GM23338 (cell line): ENCODE results near the gene USP2.

Experiments used
- EZH2 ChIP-seq: fragments of 200-600 bp; sonication (generic); IDR thresholded peaks from one replicate; pipeline ENCODE4 v1.8.0; 2017; ENCODE audit warnings: antibody characterized with exemption, mild to moderate bottlenecking, low read depth; ENCODE audit not compliant: unreplicated experiment
- POLR2AphosphoS5 ChIP-seq: IDR thresholded peaks from 2 replicates; pipeline ENCODE4 v1.6.1; 2016; ENCODE audit warnings: antibody characterized with exemption, low read depth
- TF ChIP-seq, protein P1 (sequence below): IDR thresholded peaks from one replicate; pipeline ENCODE4 v1.6.1; 2018; ENCODE audit warnings: antibody characterized with exemption; ENCODE audit not compliant: unreplicated experiment

DNA sequence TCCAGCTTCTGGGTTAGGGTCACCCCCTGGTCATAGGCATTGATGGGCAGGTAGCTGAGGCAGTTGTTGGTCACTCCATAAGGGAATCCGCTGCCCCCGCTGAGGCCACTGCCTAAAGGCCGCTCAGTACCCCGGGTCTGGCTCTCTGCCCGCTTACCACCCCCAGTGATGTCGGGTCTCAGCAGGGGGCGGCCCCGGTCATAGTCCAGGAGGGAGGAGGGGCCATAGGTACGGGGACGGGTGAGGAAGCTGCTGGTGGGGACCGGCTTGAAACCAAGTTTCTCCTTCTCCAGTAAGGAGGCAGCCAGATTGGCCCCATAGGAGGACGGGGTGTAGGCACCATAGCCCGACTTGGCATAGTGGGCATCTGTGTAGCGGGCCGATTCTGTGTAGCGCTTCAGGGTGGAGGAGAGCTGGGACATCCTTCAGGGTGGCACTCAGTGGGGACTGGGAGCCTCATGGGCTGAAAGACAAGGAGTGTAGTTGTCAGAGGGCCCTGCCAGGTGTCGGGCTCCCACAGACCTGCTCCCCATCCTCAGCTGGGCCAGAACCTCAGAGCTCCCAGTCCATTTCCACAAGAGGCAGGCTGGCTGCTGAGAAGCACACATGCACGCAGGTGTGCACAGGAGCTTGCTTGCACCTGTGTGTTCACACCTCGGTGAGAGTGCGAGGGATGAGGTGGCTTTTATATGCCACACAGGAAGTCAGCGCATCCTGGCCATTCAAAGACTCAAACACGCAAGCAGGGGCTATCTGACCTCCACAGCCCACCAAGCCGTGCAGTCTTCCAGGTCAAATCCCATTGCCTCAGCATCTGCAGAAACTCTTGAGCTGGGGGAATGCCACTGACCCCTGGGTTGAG is 8.2 kb downstream of the USP2 start:
- TF ChIP-seq POLR2AphosphoS5 = no peak
- TF ChIP-seq, protein P1, sequence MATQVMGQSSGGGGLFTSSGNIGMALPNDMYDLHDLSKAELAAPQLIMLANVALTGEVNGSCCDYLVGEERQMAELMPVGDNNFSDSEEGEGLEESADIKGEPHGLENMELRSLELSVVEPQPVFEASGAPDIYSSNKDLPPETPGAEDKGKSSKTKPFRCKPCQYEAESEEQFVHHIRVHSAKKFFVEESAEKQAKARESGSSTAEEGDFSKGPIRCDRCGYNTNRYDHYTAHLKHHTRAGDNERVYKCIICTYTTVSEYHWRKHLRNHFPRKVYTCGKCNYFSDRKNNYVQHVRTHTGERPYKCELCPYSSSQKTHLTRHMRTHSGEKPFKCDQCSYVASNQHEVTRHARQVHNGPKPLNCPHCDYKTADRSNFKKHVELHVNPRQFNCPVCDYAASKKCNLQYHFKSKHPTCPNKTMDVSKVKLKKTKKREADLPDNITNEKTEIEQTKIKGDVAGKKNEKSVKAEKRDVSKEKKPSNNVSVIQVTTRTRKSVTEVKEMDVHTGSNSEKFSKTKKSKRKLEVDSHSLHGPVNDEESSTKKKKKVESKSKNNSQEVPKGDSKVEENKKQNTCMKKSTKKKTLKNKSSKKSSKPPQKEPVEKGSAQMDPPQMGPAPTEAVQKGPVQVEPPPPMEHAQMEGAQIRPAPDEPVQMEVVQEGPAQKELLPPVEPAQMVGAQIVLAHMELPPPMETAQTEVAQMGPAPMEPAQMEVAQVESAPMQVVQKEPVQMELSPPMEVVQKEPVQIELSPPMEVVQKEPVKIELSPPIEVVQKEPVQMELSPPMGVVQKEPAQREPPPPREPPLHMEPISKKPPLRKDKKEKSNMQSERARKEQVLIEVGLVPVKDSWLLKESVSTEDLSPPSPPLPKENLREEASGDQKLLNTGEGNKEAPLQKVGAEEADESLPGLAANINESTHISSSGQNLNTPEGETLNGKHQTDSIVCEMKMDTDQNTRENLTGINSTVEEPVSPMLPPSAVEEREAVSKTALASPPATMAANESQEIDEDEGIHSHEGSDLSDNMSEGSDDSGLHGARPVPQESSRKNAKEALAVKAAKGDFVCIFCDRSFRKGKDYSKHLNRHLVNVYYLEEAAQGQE = no peak
- no peak for TF ChIP-seq EZH2
